A549 (cell line): ENCODE results near the gene IRAK1. TPM values are rescaled to one million over a fixed set of nuclear protein-coding genes. Genes with fewer than 3 reads are reported as not detected.
A peak's percentile ranks its signal among the peaks of the same experiment; 100 is the strongest.

Experiments used
- ATAC-seq, 2 experiments: fragments of 200-7000 bp in 1 of 2; fragments of >200 bp in 1 of 2; cut with Nextera tagmentation in 1 of 2; cut with Tn5 transposase in 1 of 2; 3 replicates each; pipeline versions ENCODE4 v1.8.0 to v1.9.1; 2018 to 2020; ENCODE audit warnings: mild to moderate bottlenecking in 1 of 2, moderate library complexity in 1 of 2
- CTCF ChIA-PET: fragments of 300-600 bp; sonication (Branson Sonifier 250); formaldehyde crosslinking; extraction: SDS; loops from one replicate; lab custom pipeline; 2021; ENCODE audit warnings: antibody characterized with exemption, inconsistent platforms; lab: Yijun Ruan, JAX
- POLR2A ChIA-PET: fragments of 350-600 bp; formaldehyde crosslinking; extraction: SDS; loops from one replicate; lab custom pipeline; 2021; ENCODE audit warnings: antibody characterized with exemption, inconsistent platforms; lab: Yijun Ruan, JAX
- DNase-seq, 2 experiments: peaks; one replicate each; pipeline versions ENCODE4 v3.0.0 to v3.0.0-alpha.2; 2011 to 2016; ENCODE audit warnings: low read depth in 1 of 2, low spot score in 1 of 2
- FAIRE-seq: peaks from 2 replicates; lab custom pipeline; 2011; peaks lifted over from hg19 to GRCh38; lab: Jason Lieb, UNC
- H3K27ac ChIP-seq, 2 experiments: fragments of >200 bp; sonication (Bioruptor Twin); formaldehyde crosslinking; 3 replicates each; pipeline ENCODE4 v1.5.1; 2016 to 2017
- H3K4me1 ChIP-seq: fragments of >200 bp; sonication (Bioruptor Twin); formaldehyde crosslinking; 3 replicates; pipeline ENCODE4 v1.6.1; 2016
- H3K4me2 ChIP-seq: fragments of >200 bp; sonication (Bioruptor Twin); formaldehyde crosslinking; 3 replicates; pipeline ENCODE4 v1.6.1; 2016
- H3K4me3 ChIP-seq: fragments of >200 bp; sonication (Bioruptor Twin); formaldehyde crosslinking; 3 replicates; pipeline ENCODE4 v1.5.1; 2016
- H3K9me3 ChIP-seq: fragments of >200 bp; sonication (Bioruptor Twin); formaldehyde crosslinking; 3 replicates; pipeline ENCODE4 v1.6.1; 2016
- CHD2 ChIP-seq: fragments of 150-350 bp; IDR thresholded peaks from 2 replicates; pipeline ENCODE4 v1.6.1; 2014; ENCODE audit warnings: low read length; ENCODE audit not compliant: partially characterized antibody
- EHF ChIP-seq: fragments of 250-450 bp; sonication (Bioruptor Pico); IDR thresholded peaks from 2 replicates; pipeline ENCODE4 v1.5.0; 2020; ENCODE audit warnings: mild to moderate bottlenecking
- EHMT2 ChIP-seq: fragments of 200-600 bp; sonication (generic); IDR thresholded peaks from 2 replicates; pipeline ENCODE4 v1.6.1; 2016; ENCODE audit warnings: antibody characterized with exemption, low read depth, mild to moderate bottlenecking, moderate library complexity
- HOXB5 ChIP-seq: fragments of 250-450 bp; sonication (Bioruptor Pico); IDR thresholded peaks from 2 replicates; pipeline ENCODE4 v1.5.0; 2020; ENCODE audit warnings: mild to moderate bottlenecking, moderate library complexity
- JUNB ChIP-seq: fragments of >200 bp; sonication (Bioruptor Twin); formaldehyde crosslinking; IDR thresholded peaks from 2 replicates; pipeline ENCODE4 v1.6.1; 2016
- KDM5A ChIP-seq: fragments of 200-600 bp; sonication (generic); IDR thresholded peaks from 2 replicates; pipeline ENCODE4 v1.6.1; 2016; ENCODE audit warnings: antibody characterized with exemption, mild to moderate bottlenecking
- MAFK ChIP-seq: fragments of 450-650 bp; IDR thresholded peaks from 2 replicates; pipeline ENCODE4 v1.6.1; 2014; ENCODE audit not compliant: partially characterized antibody
- NPAS2 ChIP-seq: fragments of 250-450 bp; sonication (Bioruptor Pico); IDR thresholded peaks from 2 replicates; pipeline ENCODE4 v1.8.0; 2022; ENCODE audit warnings: mild to moderate bottlenecking, moderate library complexity, borderline replicate concordance
- POLR2AphosphoS2 ChIP-seq: conservative IDR thresholded peaks from 2 replicates; pipeline ENCODE4 v1.6.1; 2012; ENCODE audit warnings: low read length, improper control_type of control experiment, inconsistent platforms
- RARB ChIP-seq: fragments of 250-450 bp; sonication (Bioruptor Pico); IDR thresholded peaks from 2 replicates; pipeline ENCODE4 v1.8.0; 2021; ENCODE audit warnings: mild to moderate bottlenecking, moderate library complexity
- RCOR1 ChIP-seq: fragments of 150-350 bp; IDR thresholded peaks from 2 replicates; pipeline ENCODE4 v1.6.1; 2014; ENCODE audit warnings: antibody characterized with exemption, low read length, low read depth
- RFX5 ChIP-seq: fragments of 450-650 bp; IDR thresholded peaks from 2 replicates; pipeline ENCODE4 v1.7.1; 2014; ENCODE audit warnings: antibody characterized with exemption, mild to moderate bottlenecking, moderate library complexity
- SMC3 ChIP-seq: fragments of >200 bp; sonication (Bioruptor Twin); formaldehyde crosslinking; IDR thresholded peaks from 3 replicates; pipeline ENCODE4 v1.6.1; 2018; ENCODE audit warnings: inconsistent platforms
- ZC3H11A ChIP-seq: fragments of 450-650 bp; IDR thresholded peaks from 2 replicates; pipeline ENCODE4 v1.6.1; 2014; ENCODE audit warnings: antibody characterized with exemption, mild to moderate bottlenecking
- WGBS: methylation state at CpG from one replicate; pipeline ENCODE4 v1.1.6; 2017; ENCODE audit errors: missing lambda C conversion rate; 5-methylcytosine and 5-hydroxymethylcytosine counted together
- polyA plus RNA-seq, 4 experiments: library from polyadenylated mRNA; depleted of rRNA in 3 of 4; stranded (reverse); fragments of >200 nt; fragmentation: RNase III in 1 of 4; extraction: RNeasy Plus Mini Kit Qiagen cat#74134 plus additional on column Dnase treatment in 1 of 4; gene quantifications; 2 replicates in 3 of 4; 3 replicates in 1 of 4; pipeline ENCODE4 v1.2.3, GENCODE V29; 2011 to 2017
- TF ChIP-seq, protein P1 (sequence below): fragments of 250-450 bp; sonication (Bioruptor Pico); IDR thresholded peaks from 2 replicates; pipeline ENCODE4 v1.5.0; 2020; ENCODE audit warnings: low read depth, mild to moderate bottlenecking, moderate library complexity
- TF ChIP-seq, protein P2 (sequence below): IDR thresholded peaks from 2 replicates; pipeline ENCODE4 v1.6.1; 2012
- TF ChIP-seq, protein P3 (sequence below): fragments of 150-350 bp; IDR thresholded peaks from 2 replicates; pipeline ENCODE4 v1.6.1; 2014; ENCODE audit warnings: low read depth, mild to moderate bottlenecking, low read length
- TF ChIP-seq, protein P4 (sequence below): fragments of 450-650 bp; IDR thresholded peaks from 2 replicates; pipeline ENCODE4 v1.6.1; 2014; ENCODE audit warnings: antibody characterized with exemption
- TF ChIP-seq, protein P5 (sequence below): fragments of >200 bp; sonication (Bioruptor Twin); formaldehyde crosslinking; IDR thresholded peaks from 3 replicates; pipeline ENCODE4 v1.6.1; 2016
- TF ChIP-seq, protein P6 (sequence below): fragments of 250-450 bp; sonication (Bioruptor Pico); IDR thresholded peaks from 2 replicates; pipeline ENCODE4 v1.5.0; 2021; ENCODE audit warnings: mild to moderate bottlenecking, moderate library complexity, borderline replicate concordance
- TF ChIP-seq, protein P7 (sequence below): IDR thresholded peaks from 2 replicates; pipeline ENCODE4 v1.6.1; 2012; ENCODE audit warnings: low read depth, borderline replicate concordance
- TF ChIP-seq, protein P8 (sequence below): IDR thresholded peaks from 2 replicates; pipeline ENCODE4 v1.6.1; 2012

Gene IRAK1
- polyA plus RNA-seq, 2 of the 4 experiments (the other 2 are of a cell fraction), result 73.1 to 177 TPM

DNA sequence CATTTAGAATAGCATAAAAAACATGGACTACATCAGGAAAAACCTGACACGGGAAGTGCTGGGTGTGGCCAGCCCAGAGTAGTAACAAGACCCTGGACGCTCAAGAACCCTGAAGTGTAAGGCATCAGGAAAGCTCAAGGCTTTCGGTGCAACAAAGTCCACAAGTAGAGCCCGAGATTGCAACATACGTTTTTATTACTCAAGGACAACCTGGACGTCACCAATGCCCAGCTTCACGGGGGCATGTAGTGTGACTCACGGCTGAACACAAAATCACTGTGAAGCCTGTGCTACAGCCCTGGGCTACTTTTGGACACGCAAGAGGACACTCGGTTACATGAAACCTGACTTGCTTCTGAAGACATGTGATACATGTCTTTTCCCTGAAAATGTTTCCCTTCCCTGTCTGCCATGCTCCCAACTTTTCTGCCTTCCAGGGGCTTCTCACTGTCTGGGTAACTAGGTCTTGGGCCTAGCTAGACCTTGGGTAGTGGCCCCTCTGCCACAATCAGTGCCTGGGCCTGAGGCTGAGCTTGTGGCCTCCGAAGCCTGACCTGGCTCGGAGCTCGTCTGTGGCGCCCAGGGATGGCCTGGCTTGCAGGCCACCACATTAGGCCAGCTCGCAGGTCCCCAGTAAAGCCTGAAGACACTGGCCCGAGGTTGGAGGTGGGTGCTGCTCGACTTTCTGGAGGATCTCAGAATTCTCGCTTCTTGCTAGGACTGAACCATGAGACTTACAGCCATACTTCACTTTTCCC, 9.2 kb downstream of the IRAK1 start:
- TF ChIP-seq HOXB5 (CRISPR knock-in tag) (no peak), CHD2 (no peak), POLR2AphosphoS2 (0 out of 2 replicates have a peak, but pooled peaks have one; percentile 49), KDM5A (no peak), ZC3H11A (no peak)
- TF ChIP-seq, protein P1, sequence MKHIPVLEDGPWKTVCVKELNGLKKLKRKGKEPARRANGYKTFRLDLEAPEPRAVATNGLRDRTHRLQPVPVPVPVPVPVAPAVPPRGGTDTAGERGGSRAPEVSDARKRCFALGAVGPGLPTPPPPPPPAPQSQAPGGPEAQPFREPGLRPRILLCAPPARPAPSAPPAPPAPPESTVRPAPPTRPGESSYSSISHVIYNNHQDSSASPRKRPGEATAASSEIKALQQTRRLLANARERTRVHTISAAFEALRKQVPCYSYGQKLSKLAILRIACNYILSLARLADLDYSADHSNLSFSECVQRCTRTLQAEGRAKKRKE (CRISPR knock-in tag), result no peak
- H3K4me1 ChIP-seq, result peaks cover 13% of the 10 kb centered on the region; the same call in 2 of the 3 replicates
- POLR2A ChIA-PET, result no interaction called here
- CTCF ChIA-PET, result interaction anchor here (0.7 to 1.3 kb wide), 3 partner anchors 8 to 362 kb away, joined by 3 to 6 read pairs (median 4); no protein-coding TSS in a partner anchor
- 0 out of 6 replicates have a peak, but pooled peaks of 1 of the 2 experiments have one; percentile 26 for ATAC-seq
- DNase-seq, result peak in 1 of 2 experiments; percentile 21
- no peak for FAIRE-seq
- no peaks in the 10 kb centered on the region for H3K9me3 ChIP-seq
- no peak overlapping the region for H3K4me2 ChIP-seq
- no peak overlapping the region for H3K4me3 ChIP-seq
- 87% methylated on average over 18 of the region's 18 CpGs for WGBS
- peak overlapping the region in 1 of 2 experiments; percentile 51; a peak in 2 of 6 replicates for H3K27ac ChIP-seq

DNA sequence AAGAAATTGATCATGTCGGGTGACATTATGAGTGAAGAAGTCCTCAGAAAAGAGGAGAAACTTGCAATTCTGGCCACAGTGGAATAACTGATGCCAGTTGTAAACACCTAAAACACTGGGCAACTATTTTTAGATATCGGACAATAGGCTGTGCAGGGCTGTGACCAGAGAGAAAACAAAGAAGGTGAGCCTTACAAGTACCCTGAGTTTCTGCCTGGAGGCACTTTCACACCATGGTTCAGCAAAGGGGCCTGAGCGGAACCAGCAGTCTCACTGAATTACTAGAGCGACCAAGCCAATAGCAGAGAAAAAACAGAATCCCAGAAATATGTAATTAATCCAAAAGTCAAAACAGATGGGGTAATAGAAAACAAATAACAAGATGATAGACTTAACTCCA, 11.2 kb downstream of the IRAK1 start:
- TF ChIP-seq, protein P2, sequence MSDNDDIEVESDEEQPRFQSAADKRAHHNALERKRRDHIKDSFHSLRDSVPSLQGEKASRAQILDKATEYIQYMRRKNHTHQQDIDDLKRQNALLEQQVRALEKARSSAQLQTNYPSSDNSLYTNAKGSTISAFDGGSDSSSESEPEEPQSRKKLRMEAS, result no peak
- TF ChIP-seq NPAS2 (CRISPR knock-in tag), result no peak
- no peak for TF ChIP-seq JUNB
- TF ChIP-seq RCOR1, result no peak
- TF ChIP-seq EHMT2, result no peak
- no peak for TF ChIP-seq SMC3
- no peak for TF ChIP-seq RARB (CRISPR knock-in tag)
- TF ChIP-seq, protein P3, sequence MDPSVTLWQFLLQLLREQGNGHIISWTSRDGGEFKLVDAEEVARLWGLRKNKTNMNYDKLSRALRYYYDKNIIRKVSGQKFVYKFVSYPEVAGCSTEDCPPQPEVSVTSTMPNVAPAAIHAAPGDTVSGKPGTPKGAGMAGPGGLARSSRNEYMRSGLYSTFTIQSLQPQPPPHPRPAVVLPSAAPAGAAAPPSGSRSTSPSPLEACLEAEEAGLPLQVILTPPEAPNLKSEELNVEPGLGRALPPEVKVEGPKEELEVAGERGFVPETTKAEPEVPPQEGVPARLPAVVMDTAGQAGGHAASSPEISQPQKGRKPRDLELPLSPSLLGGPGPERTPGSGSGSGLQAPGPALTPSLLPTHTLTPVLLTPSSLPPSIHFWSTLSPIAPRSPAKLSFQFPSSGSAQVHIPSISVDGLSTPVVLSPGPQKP, result no peak
- TF ChIP-seq, protein P4, sequence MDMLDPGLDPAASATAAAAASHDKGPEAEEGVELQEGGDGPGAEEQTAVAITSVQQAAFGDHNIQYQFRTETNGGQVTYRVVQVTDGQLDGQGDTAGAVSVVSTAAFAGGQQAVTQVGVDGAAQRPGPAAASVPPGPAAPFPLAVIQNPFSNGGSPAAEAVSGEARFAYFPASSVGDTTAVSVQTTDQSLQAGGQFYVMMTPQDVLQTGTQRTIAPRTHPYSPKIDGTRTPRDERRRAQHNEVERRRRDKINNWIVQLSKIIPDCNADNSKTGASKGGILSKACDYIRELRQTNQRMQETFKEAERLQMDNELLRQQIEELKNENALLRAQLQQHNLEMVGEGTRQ, result no peak
- TF ChIP-seq CHD2, result no peak
- no peak for TF ChIP-seq MAFK
- TF ChIP-seq, all 56 proteins: peak for 0
- POLR2A ChIA-PET, result no interaction called here
- CTCF ChIA-PET, result interaction anchor here (0.8 to 1.5 kb wide), 2 partner anchors 29 to 38 kb away, joined by 3 read pairs; no protein-coding TSS in a partner anchor
- no peak overlapping the region for H3K4me3 ChIP-seq
- WGBS, result 69% methylated on average over 4 of the region's 4 CpGs
- DNase-seq (no peak), FAIRE-seq (no peak), ATAC-seq (no peak)
- H3K9me3 ChIP-seq, result no peaks in the 10 kb centered on the region
- H3K27ac ChIP-seq, result no peak overlapping the region
- no peak overlapping the region for H3K4me2 ChIP-seq
- peaks cover 10% of the 10 kb centered on the region; the same call in 2 of the 3 replicates for H3K4me1 ChIP-seq

DNA sequence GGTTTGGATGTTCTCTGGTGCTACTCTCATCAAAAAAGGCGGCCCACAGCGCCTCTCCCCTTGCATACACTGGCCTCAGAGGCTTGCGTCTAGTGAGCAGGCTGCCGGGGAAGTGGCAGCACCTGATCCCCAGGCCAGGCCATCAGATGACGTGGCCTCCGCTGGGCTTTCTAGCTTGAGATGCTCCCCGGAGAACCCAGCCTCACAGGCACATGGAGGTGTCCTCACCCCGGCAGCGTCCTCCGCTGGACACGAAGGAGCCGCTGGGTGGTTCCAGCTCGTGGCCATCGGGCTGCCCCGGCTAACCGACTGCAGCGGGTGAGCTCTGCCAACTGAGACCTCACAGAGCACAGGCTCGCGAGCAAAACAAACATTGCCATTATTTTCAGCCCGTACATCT, 12.8 kb downstream of the IRAK1 start:
- Histone ChIP-seq H3K27ac (no peak overlapping the region), H3K4me2 (no peak overlapping the region), H3K4me3 (no peak overlapping the region), H3K4me1 (peaks cover 10% of the 10 kb centered on the region), H3K9me3 (no peaks in the 10 kb centered on the region)
- ATAC-seq (0 out of 6 replicates have a peak, but pooled peaks of 1 of the 2 experiments have one; percentile 10), FAIRE-seq (no peak), DNase-seq (no peak)
- WGBS, result 97% methylated on average over 9 of the region's 20 CpGs
- ChIA-PET POLR2A (interaction anchor here (1.2 kb wide), 1 partner anchor 39 kb away, joined by 3 read pairs; no protein-coding TSS in a partner anchor), CTCF (interaction anchor here (0.8 to 1.5 kb wide), 3 partner anchors 17 to 43 kb away, joined by 3 read pairs; no protein-coding TSS in a partner anchor)
- TF ChIP-seq, protein P5, sequence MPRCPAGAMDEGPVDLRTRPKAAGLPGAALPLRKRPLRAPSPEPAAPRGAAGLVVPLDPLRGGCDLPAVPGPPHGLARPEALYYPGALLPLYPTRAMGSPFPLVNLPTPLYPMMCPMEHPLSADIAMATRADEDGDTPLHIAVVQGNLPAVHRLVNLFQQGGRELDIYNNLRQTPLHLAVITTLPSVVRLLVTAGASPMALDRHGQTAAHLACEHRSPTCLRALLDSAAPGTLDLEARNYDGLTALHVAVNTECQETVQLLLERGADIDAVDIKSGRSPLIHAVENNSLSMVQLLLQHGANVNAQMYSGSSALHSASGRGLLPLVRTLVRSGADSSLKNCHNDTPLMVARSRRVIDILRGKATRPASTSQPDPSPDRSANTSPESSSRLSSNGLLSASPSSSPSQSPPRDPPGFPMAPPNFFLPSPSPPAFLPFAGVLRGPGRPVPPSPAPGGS, result no peak
- TF ChIP-seq, protein P6, sequence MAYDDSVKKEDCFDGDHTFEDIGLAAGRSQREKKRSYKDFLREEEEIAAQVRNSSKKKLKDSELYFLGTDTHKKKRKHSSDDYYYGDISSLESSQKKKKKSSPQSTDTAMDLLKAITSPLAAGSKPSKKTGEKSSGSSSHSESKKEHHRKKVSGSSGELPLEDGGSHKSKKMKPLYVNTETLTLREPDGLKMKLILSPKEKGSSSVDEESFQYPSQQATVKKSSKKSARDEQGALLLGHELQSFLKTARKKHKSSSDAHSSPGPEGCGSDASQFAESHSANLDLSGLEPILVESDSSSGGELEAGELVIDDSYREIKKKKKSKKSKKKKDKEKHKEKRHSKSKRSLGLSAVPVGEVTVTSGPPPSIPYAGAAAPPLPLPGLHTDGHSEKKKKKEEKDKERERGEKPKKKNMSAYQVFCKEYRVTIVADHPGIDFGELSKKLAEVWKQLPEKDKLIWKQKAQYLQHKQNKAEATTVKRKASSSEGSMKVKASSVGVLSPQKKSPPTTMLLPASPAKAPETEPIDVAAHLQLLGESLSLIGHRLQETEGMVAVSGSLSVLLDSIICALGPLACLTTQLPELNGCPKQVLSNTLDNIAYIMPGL, result no peak
- TF ChIP-seq, protein P7, sequence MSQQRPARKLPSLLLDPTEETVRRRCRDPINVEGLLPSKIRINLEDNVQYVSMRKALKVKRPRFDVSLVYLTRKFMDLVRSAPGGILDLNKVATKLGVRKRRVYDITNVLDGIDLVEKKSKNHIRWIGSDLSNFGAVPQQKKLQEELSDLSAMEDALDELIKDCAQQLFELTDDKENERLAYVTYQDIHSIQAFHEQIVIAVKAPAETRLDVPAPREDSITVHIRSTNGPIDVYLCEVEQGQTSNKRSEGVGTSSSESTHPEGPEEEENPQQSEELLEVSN, result no peak
- TF ChIP-seq, protein P8, sequence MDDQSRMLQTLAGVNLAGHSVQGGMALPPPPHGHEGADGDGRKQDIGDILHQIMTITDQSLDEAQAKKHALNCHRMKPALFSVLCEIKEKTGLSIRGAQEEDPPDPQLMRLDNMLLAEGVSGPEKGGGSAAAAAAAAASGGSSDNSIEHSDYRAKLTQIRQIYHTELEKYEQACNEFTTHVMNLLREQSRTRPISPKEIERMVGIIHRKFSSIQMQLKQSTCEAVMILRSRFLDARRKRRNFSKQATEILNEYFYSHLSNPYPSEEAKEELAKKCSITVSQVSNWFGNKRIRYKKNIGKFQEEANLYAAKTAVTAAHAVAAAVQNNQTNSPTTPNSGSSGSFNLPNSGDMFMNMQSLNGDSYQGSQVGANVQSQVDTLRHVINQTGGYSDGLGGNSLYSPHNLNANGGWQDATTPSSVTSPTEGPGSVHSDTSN, result no peak
- no peak for TF ChIP-seq RFX5
- TF ChIP-seq, protein P3, result no peak
- no peak for TF ChIP-seq EHF (CRISPR knock-in tag)
